ENCODE results near the gene RSF1.

DNA sequence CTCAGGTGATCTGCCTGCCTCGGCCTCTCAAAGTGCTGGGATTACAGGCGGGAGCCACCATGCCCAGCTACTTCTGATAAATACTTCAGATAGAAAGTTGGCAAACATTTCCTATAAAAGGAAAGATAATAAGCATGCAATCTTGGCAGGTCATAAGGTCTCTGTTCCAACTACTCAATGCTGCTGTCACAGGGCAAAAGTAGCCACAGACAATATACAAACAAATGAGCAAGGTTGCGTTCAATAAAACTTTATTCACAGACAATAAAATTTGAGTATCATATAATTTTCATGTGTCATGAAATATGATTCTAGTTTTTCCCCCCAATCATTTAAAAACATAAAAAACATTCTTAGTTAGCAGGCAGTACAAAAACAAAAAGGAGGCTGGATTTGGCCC, 129.9 kb downstream of the RSF1 start:
- TF ChIP-seq, protein P1, sequence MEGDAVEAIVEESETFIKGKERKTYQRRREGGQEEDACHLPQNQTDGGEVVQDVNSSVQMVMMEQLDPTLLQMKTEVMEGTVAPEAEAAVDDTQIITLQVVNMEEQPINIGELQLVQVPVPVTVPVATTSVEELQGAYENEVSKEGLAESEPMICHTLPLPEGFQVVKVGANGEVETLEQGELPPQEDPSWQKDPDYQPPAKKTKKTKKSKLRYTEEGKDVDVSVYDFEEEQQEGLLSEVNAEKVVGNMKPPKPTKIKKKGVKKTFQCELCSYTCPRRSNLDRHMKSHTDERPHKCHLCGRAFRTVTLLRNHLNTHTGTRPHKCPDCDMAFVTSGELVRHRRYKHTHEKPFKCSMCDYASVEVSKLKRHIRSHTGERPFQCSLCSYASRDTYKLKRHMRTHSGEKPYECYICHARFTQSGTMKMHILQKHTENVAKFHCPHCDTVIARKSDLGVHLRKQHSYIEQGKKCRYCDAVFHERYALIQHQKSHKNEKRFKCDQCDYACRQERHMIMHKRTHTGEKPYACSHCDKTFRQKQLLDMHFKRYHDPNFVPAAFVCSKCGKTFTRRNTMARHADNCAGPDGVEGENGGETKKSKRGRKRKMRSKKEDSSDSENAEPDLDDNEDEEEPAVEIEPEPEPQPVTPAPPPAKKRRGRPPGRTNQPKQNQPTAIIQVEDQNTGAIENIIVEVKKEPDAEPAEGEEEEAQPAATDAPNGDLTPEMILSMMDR (IDR thresholded peaks at IDR 0.05) = no peak
- no peak for TF ChIP-seq POLR2A (IDR thresholded peaks at IDR 0.05)
- no peak for TF ChIP-seq POLR2AphosphoS5 (IDR thresholded peaks at IDR 0.05)
